AG10803 (cell line): ENCODE results near the gene GNG7.

Source experiments
- DNase-seq: peaks from one replicate; pipeline ENCODE4 v3.0.0; 2010; ENCODE audit warnings: low read depth
- H3K4me3 ChIP-seq: 2 replicates; pipeline ENCODE4 v1.5.1; 2011; ENCODE audit warnings: mild to moderate bottlenecking, low read length, control low read depth
- CTCF ChIP-seq: conservative IDR thresholded peaks from 2 replicates; pipeline ENCODE4 v1.5.1; 2011; ENCODE audit warnings: mild to moderate bottlenecking, low read length, control low read depth, inconsistent platforms

The GNG7 gene

GRCh38 chr19:2693492-2694160, 8.9 kb downstream of the GNG7 start:
- H3K4me3 ChIP-seq: no peak overlapping the region
- no peak for TF ChIP-seq CTCF
- no peak for DNase-seq

GRCh38 chr19:2691951-2692350, 10.5 kb downstream of the GNG7 start:
- DNase-seq: no peak
- no peak for TF ChIP-seq CTCF
- H3K4me3 ChIP-seq: no peak overlapping the region

GRCh38 chr19:2690856-2691255, 11.6 kb downstream of the GNG7 start:
- no peak for DNase-seq
- H3K4me3 ChIP-seq: no peak overlapping the region
- TF ChIP-seq CTCF: no peak

GRCh38 chr19:2686360-2686759, 16.1 kb downstream of the GNG7 start:
- no peak overlapping the region for H3K4me3 ChIP-seq
- no peak for DNase-seq
- TF ChIP-seq CTCF: no peak

GRCh38 chr19:2685204-2685704, 17.2 kb downstream of the GNG7 start:
- TF ChIP-seq CTCF: no peak
- no peak for DNase-seq
- H3K4me3 ChIP-seq: no peak overlapping the region

- no peak for TF ChIP-seq CTCF
- no peak overlapping the region for H3K4me3 ChIP-seq
- no peak for DNase-seq
These were observed 19.0 kb downstream of the GNG7 start for GRCh38 chr19:2683430-2684003.

GRCh38 chr19:2680808-2681207, 21.7 kb downstream of the GNG7 start:
- TF ChIP-seq CTCF: no peak
- no peak overlapping the region for H3K4me3 ChIP-seq
- DNase-seq: no peak
